HG02870 (cell line): ENCODE data around the gene SIK3.

Source experiments
- ATAC-seq: cut with Tn5 transposase; IDR thresholded peaks from one replicate; pipeline ENCODE4 v1.9.1; 2021; ENCODE audit warnings: mild to moderate bottlenecking, moderate library complexity; ENCODE audit not compliant: unreplicated experiment

Gene SIK3

DNA sequence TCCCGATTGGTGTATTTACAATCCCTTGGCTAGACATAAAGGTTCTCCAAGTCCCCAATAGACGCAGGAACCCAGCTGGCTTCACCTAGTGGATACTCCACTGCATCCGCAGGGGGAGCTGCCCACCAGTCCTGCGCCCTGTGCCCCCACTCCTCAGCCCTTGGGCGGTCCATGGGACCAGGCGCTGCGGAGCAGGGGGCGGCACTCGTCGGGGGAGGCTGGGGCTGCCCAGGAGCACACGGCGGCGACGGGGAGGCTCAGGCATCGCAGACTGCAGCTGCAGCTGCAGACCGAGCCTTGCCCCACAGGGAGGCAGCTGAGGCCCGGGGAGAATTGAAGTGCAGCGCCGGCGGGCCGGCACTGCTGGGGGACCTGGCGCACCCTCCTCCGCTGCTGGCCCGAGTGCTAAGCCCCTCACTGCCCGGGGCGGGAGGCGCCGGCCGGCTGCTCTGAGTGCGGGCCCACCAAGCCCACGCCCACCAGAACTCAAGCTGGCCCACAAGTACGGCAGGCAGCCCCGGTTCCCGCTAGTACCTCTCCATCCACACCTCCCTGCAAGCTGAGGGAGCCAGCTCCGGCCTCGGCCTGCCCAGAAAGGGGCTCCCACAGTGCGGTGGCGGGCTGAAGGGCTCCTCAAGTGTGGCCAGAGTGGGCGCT, 12.2 kb upstream of the SIK3 start:
- no peak for ATAC-seq

DNA sequence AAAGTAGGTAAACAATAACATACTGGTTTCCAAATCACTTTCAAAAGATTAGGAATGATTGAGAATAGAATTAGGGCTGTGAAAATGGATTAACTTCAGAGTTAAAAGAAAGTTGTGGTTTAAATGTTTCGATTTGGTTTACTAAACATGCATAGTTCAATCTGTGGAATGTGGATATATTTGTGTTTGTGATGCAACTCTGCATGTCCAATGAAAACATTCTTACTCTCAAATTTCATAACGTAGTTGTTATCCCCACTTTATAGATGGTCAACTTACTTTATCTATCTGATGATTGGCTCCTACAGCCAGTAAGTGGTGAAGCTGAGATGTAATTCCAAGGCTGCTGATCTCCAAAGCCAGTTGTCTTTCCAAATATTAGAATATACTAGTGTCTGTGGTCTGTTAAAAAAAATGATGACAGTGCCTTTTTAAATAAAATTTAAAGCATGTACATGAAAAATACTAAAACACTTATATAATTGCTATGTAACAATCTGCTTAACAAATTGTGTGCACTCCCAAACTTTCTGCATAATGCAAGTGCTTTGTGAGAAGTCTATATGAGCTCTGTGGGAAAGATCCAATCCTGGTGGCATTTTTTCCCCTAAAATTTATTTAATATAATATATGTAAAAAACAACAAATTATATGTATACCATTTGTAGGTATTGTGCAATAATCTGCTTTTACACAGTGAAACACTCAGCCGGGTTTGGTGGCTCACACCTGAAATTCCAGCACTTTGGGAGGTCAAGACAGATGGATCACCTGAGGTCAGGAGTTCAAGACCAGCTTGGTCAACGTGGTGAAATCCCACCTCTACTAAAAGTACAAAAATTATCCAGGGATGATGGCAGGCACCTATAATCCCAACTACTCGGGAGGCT, 9.7 kb upstream of the SIK3 start:
- ATAC-seq = no peak

DNA sequence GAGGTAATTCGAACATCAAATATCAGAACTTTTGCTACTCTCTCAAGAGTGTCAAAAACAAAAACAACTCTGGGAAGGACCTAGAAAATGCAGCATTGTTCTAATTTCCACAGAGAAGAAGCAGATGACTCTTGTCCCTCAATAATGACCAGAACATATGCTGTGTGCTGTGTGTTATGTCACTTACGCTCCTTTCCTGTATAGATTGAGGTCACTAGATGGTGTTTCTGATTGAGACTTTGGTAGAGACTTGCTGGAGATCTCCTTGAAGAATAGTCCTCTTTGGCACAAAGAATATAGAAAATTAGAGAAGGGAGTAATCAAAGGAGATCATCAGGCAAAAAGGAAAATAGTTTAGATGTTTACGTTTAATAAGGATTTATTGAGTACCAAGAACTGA, 2.3 kb upstream of the SIK3 start:
- ATAC-seq = no peak

DNA sequence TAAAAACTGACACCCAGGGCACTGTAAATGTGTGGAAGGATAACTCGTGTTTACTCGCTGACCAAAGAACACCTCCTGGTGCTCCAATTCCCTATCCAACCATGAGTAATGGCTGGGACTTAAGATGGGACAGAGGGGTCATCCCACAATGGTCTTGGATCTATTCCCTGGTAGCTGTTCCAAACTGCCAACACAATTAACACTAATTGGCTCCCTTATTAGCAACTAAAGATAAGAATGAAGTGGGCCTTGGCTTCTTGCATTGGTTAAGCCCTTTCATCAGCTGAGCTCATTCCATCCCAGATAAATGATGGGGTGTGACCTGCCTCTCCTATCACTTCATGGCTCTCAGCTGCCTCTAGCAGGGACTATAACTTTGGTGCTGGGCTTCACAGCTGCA, 1.5 kb upstream of the SIK3 start:
- ATAC-seq = no peak

DNA sequence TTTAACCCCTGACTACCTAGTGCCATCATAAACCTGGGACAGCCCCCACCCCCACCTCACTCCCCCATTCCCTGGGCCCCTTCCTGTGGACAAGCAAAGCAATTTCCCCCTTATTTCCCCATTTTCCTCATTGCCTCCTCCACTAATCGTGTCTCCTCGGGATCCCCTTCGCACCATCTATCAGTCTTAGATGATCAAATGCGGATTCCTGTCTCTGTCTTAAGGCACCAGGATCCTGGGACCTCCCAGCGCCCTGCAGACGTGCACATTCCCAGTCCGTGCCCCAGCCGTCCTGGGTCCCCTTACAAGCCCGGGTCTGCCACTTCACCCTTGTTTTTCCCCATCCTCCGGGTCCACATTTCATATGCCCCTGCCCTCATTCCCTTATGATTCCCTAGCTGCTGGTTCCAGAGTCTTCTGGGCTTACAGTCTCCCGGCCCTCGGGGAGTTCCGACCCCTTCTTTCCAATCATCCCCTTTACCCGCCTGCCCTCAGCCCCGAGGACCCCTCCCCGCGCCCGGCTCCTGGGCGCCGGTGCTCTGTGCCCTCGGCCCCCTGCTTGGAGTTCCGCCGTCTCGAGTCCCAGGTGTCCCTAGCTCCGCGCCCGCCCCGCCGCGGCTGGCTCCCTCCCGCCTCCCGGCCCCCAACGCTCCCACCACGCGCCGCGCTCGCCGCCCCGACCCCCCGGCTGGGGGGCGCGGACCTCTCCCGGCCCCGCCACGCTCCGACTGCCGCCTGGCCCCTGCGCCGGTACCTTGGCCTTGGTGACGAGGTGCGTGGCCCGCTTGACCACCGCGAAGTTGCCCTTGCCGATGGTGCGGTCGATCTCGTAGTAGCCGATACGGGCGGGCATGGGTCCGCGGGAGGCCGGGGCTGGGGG, 599 bp downstream of the SIK3 start:
- ATAC-seq = peak; percentile 14

DNA sequence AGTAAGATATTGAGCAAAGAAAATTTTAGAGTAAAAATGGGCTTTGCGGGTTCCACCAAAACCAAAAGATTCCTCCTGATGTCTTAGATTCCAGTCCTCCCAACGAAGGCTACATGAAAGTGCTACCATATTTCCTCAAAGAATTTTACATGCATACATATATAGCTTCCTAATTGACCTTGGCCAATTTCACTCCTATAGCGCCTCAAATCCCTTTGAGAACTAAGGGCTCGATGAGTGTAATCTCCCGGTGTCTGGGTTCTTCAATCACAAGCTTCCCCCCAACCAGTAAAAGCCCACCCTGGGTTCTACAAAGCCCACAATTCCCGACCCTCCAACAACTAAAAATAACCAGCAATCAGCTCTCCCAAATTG, 1.2 kb downstream of the SIK3 start:
- ATAC-seq = no peak

DNA sequence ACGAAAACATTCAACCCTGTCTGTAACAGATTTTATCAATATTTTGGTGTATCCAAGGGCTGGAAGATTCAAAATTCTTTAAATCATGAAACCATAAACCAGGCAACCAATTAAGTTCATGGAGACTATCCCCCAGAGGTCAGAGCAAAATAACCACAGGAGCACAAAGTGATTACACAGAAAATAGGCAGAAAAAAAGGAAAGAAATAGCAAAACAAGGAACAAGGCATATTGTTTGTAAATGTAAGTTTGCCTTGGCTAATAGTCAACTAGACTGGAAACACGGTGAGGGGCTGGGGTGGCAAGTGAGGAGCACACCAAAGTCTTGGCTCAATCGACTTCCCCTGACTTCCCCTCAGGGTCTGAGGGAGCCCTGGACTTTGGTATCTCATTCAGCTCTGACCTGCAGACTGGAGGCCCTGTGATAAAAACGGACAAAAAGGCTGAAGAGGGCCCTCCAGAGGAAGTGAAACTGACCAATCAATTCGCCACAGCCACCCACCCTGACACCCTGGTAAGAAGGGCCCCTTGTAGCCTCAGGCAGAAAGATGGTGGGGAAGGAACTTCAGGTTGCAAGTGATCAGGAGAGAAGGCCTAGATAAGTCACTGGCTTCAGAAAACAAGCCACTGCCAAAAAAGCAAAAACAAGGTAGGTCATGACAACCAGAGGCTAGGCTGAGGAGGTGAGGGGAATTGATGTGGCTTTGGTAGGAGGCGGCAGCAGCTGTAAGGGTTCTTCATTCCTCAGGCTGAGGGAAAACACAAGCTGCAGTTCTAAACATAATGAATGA, 1.8 kb downstream of the SIK3 start:
- ATAC-seq = peak; percentile 30

DNA sequence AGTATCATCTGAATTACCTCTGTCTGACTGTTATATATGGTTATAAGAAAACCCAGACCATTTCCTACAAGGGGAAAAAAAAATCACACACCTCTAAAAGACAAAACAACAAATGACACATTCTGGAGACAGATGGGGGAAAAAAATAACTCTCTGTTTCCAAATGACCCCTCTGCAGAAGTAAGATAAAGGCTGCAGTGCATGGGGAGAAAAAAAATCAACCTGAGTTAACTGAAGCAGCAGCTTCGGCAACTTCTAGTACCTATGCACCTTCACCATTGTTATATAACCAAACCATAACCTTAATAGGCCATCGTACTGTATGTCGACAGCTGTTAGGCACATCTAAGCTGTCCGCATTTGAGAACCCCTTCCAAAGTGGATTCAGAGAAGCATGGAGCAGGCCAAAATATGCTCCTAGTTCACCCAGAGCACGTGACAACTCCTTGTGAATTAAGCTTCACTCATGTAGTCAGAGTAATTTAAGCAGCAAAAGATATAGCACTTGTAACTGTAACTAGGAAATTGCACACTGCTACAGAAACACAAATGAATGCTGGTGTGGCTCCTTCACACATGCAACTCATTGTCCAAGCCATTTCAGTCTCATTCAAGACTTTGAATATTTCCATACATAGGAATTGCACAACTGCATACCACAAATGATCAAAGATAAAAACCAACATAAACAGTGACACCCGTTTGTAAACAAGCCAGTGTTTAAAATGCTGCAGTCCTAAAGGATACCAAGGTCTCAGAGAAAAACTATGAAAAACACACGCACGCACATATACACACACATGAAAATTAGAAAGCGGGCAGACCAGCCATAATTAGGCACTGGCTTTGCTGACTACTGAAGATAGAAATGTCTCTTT, 2.7 kb downstream of the SIK3 start:
- ATAC-seq = no peak

DNA sequence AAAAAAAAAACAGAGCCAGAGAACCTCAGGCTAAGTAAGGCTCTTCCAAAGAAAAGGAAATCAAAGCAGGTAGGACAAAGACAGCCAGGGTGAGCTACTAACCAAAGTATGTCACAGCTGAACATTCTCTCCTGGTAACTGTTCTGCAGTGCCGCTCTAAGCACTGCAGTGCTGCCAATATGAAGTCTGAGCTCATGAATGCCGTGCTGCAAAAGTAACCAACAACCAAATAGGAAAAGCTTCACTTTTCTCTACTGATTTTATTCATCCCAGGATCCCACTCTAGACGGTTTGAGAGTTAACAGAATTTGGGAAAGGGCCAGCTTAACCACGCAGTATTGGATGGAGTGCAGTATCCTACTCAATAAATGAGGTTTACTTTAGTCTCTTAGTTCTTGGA, 3.5 kb downstream of the SIK3 start:
- ATAC-seq = no peak

DNA sequence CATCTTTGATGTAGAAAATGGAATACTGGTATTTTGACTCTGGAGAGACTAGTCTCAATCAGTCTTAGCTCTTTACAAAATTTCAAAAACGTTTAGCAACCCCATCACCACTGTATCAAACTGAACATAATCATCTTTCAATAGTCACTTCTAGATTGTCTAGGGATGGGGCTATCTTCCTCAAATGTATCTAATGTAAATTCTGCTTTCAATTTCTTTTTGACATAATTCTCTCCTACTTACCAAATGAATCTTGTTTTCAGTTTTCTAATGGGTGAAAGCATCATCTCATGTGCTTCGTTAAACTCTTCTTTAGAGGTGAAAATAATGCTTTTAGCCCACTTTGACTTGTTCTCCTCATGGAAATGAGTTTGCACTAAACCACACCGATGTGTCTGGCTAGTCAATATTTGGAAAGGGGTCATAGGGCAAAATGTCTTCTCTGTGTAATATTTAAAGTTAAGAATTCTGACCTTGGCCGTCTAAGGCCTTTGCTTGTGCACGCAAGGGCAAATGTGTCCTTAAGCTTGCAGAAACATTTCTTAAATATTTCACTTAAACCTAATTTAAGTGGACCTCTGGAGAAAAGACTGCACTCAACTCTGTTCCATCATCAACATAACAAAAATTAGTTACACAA, 5.2 kb downstream of the SIK3 start:
- ATAC-seq = peak; percentile 38

DNA sequence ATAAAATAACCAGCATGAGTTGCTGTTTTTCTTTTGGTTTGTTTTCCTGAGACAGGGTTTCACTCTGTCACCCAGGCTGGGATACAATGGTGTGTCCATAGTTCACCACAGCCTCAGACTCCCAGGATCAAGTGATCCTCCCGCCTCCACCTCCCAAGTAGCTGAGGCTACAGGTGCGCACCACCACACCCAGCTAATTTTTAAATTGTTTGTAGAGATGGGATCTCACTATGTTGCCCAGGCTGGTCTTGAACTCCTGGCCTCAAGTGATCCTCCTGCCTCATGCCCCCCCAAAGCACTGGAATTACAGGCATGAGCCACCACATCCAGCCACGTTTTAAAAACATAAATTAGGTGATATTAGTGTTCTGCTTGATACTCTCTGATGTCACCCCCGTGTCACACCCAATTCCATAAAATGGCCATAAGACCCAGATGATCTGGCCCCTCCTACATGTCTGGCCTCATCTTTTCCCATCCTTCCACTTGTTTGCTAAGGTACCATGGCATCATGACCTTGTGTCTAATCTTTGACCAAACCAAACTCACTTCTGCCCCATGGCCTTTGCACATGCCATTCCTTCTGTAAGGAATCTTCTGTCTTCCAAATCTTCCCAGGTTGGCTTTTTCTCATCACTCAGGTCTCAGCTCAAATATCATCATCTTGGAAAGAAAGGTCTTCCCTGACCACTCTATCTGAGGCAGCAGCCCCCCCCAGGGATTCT, 6.3 kb downstream of the SIK3 start:
- no peak for ATAC-seq

DNA sequence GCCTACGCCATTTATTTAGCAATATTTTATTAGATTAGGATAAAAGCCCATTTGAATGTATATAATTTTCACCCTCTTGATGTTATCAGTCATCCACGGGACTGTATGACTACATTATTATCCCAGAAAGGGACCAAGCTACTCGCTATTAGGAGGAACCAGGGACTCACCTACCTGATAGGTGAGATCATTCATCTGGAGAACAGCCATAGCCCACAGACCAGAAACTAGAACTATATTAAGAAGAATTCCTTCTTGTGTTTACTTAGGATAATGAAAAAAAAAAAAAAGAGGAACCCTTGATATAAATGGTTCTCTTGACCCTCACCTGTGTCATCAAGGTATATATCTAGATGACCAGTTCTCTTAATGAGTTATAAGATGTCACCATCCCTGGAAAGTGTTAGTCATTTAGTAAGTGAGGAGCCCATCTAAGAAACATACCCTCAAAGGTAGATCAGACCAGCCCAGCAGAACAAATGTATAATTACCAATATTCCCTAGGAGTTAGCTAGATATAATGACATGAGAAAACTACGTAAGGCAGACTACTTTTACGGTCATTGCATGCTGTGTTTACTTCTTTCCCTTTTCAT, 8.0 kb downstream of the SIK3 start:
- no peak for ATAC-seq

DNA sequence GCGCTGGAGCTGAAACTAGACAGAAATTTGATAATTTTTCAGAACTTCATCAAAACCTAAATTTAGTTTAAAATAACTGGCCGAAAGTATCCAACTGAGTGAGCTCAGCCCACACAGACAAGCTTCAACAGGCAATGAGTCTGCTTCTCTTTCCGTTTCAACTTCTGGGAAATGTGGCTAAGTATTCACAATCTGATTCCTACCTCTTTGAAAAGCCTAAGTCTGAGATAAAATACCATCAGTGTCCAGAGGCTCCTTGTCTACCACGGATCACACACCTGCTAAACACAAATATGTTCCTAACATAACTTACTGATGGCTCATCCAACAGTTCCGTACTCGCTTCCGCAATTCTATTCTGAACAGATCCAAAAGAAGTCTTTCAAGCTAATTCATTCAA, 8.5 kb downstream of the SIK3 start:
- ATAC-seq = no peak

DNA sequence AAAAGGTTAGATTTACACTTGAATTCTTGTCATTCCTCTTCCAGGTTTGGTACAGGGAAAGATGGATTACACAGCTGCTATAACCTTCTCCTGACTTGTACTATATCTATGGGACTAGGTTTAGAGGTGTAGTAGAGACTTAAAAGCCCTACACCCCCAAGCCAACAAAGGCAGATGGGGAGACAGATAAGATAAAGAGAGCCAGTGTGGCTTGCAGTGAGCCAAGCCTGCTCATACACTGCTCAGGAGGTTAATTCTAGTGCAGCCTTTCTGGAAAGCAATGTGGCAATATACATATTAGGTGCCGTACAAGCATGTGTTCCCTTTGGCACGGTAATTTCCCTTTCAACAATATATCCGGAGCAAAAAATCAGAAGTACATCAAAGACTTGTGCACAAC, 10.8 kb downstream of the SIK3 start:
- ATAC-seq = no peak

DNA sequence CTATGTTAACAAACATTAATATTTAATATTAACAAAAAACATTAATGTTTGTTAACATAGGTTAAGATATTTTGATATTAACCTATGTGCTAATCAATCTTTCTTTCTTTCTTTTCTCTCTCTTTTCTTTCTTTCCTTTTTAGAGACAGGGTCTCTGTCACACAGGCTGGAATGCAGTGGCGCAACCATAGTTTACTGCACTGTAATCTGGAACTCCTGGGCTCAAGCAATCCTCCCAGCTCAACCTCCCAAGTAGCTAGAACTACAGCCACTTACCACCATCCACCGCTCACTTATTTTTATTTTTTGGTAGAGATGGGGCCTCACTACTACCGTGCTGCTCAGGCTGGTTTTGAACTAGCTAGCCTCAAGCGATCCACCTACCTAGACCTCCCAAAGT, 13.2 kb downstream of the SIK3 start:
- no peak for ATAC-seq

DNA sequence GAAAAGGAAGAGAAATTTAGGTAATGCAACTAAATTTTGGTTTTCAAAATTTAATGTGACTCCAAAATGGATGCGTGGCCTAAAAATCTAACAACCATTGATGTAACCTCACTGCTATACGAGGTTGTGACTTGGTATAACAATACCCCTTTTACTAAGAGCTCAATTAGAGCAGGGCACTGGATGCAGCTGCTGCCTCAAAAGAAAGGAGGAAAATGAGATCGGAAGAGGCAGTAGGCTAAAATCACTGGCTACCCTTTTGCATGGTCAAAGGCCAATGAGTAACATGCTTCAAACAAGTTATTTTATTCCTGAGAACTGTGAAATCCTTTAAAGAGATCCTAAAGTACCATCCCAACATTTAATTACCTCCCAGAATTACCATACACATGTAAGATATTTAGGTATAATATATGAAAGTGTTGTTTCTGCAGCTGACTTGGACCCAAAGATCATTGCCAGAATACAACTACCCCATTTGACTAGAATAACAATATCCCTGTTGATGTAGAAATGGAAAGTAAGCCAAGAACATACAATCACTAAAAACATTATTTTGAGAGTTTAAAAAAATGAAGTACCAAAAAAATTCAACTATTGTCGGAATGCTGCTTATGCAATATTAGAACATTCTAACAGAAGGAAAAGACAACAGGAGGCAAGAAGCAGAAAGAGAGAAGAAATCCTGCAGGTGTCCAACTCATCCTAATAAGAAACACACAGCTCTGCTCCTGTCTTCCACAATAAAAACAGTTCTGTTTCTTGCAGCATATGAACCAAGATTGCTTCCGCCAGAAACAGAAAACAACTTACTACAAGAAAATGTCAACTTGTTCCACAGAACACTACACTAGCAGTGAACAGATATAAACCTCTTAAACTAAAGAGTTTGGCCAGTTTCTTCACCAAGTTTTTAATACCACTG, 15.0 kb downstream of the SIK3 start:
- ATAC-seq = no peak

DNA sequence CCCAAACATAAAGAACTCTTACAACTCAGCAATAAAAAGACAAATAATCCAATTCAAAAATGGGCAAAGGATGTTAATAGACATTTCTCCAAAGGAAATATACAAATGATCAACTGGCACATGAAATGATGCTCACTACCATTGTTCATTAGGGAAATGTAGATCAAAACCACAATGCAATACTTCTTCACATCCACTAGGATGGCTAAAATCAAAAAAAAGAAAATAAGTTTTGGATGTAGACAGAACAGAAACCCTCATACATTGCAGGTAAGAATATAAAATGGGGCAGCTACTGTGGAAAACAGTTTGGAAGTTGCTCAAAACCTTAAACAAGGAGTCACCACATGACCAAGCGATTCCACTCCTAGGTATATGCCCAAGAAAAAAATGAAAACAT, 16.3 kb downstream of the SIK3 start:
- ATAC-seq = no peak
